ENCODE measurements around the gene EIF5A. TPM values are rescaled to one million over a fixed set of nuclear protein-coding genes. Genes with fewer than 3 reads are reported as not detected.
"Not testable (repeated sequence)": the region's sequence is repeated elsewhere in the genome, so short reads cannot be mapped to it uniquely, and the experiment has no call there.

The EIF5A gene
- total and polyA plus RNA-seq, 2 donors (not counting 3 experiments of a cell fraction or from before 2014, with no cell fraction given), result 650 to 859 TPM

- no peaks in the 10 kb centered on the region for H3K36me3 ChIP-seq (ENCODE audit: control insufficient read depth in 2 of 2, extremely low read depth in 1 of 2, insufficient read depth in 2 of 2, low read length in 2 of 2)
- ChIA-PET CTCF (interaction anchor here (1.3 kb wide), 1 partner anchor 15 kb away, joined by 4 read pairs; no protein-coding TSS in a partner anchor), POLR2A (no interaction called here)
- no peak overlapping the region for H3K4me2 ChIP-seq (ENCODE audit: insufficient read depth, low read length)
- H3K4me3 ChIP-seq (replicated peaks in 1 of 3; ENCODE audit: insufficient read depth in 1 of 3, low read depth in 1 of 3, low read length in 3 of 3), result no peak overlapping the region
- intact Hi-C loops (cut with micrococcal nuclease) (no loop called here), dilution Hi-C loops (cut with MboI; ENCODE audit: extremely low pct_ligation_motif_present, low sequenced_read_pairs) (no loop called here)
- BruUV-seq (replicated peaks), result no TSS peak
- H3K4me1 ChIP-seq (ENCODE audit: control insufficient read depth, extremely low read depth, insufficient read depth, low read length), result peaks cover 4% of the 10 kb centered on the region
- DNase-seq (ENCODE audit: low read depth, low spot score), result no peak
- H3K27ac ChIP-seq (ENCODE audit: insufficient read depth, low read depth, low read length), result no peak overlapping the region
- H2AFZ ChIP-seq (ENCODE audit: low read depth, low read length), result no peak overlapping the region
- TF ChIP-seq POLR2AphosphoS5 (IDR thresholded peaks at IDR 0.05; ENCODE audit: insufficient read depth, low read depth, low read length), result no peak
- no peaks in the 10 kb centered on the region for H4K20me1 ChIP-seq (replicated peaks; ENCODE audit: control insufficient read depth, extremely low read depth, insufficient read depth, low read length)
- H3K27me3 ChIP-seq (ENCODE audit: control insufficient read depth in 2 of 2, insufficient read depth in 2 of 2, low read length in 2 of 2), result peaks cover 0 to 2% of the 10 kb centered on the region in 2 experiments
- no peak overlapping the region for H3K9ac ChIP-seq (replicated peaks; ENCODE audit: extremely low read depth, insufficient read depth, low read length)
- no peak for FAIRE-seq
- no peaks in the 10 kb centered on the region for H3K79me2 ChIP-seq (ENCODE audit: control insufficient read depth, insufficient read depth, low read length)
- H3K9me3 ChIP-seq (replicated peaks; ENCODE audit: control insufficient read depth, insufficient read depth, low read length), result no peaks in the 10 kb centered on the region
- no peaks in the 10 kb centered on the region for H3K9me1 ChIP-seq (replicated peaks; ENCODE audit: control insufficient read depth, extremely low read depth, insufficient read depth, low read length)
Observed at GRCh38 chr17:7334938-7335538, 27.6 kb downstream of the EIF5A start.

- H3K4me2 ChIP-seq (ENCODE audit: insufficient read depth, low read length); H2AFZ ChIP-seq (ENCODE audit: low read depth, low read length); H3K27ac ChIP-seq (ENCODE audit: insufficient read depth, low read depth, low read length); DNase-seq (ENCODE audit: low read depth, low spot score); H3K4me1 ChIP-seq (ENCODE audit: control insufficient read depth, extremely low read depth, insufficient read depth, low read length); dilution Hi-C loops (cut with MboI; ENCODE audit: extremely low pct_ligation_motif_present, low sequenced_read_pairs); H4K20me1 ChIP-seq (replicated peaks; ENCODE audit: control insufficient read depth, extremely low read depth, insufficient read depth, low read length); H3K4me3 ChIP-seq (replicated peaks in 1 of 3; ENCODE audit: insufficient read depth in 1 of 3, low read depth in 1 of 3, low read length in 3 of 3); H3K27me3 ChIP-seq (ENCODE audit: control insufficient read depth in 2 of 2, insufficient read depth in 2 of 2, low read length in 2 of 2); POLR2A ChIA-PET; H3K36me3 ChIP-seq (ENCODE audit: control insufficient read depth in 2 of 2, extremely low read depth in 1 of 2, insufficient read depth in 2 of 2, low read length in 2 of 2); FAIRE-seq; intact Hi-C loops (cut with micrococcal nuclease); H3K79me2 ChIP-seq (ENCODE audit: control insufficient read depth, insufficient read depth, low read length); H3K9ac ChIP-seq (replicated peaks; ENCODE audit: extremely low read depth, insufficient read depth, low read length); BruUV-seq (replicated peaks); H3K9me1 ChIP-seq (replicated peaks; ENCODE audit: control insufficient read depth, extremely low read depth, insufficient read depth, low read length); H3K9me3 ChIP-seq (replicated peaks; ENCODE audit: control insufficient read depth, insufficient read depth, low read length): not testable (repeated sequence)
- CTCF ChIA-PET, result interaction anchor here (1.1 to 1.5 kb wide), 2 partner anchors 10 to 39 kb away, joined by 4 to 5 read pairs; no protein-coding TSS in a partner anchor
Observed at GRCh38 chr17:7335765-7336164, 28.3 kb downstream of the EIF5A start.

Data from endothelial cell of umbilical vein (primary cell).